Ishikawa (cell line): ENCODE results near the gene KCNG4.

ENCODE experiments used
- CEBPB ChIP-seq: IDR thresholded peaks from 2 replicates; pipeline ENCODE4 v1.6.1; 2012
- CREB1 ChIP-seq: IDR thresholded peaks from 2 replicates; pipeline ENCODE4 v1.6.1; 2012; ENCODE audit warnings: low read depth
- EGR1 ChIP-seq: IDR thresholded peaks from 2 replicates; pipeline ENCODE4 v1.6.1; 2012
- EP300 ChIP-seq: IDR thresholded peaks from 2 replicates; pipeline ENCODE4 v1.6.1; 2012; ENCODE audit warnings: borderline replicate concordance
- FOXM1 ChIP-seq: IDR thresholded peaks from 2 replicates; pipeline ENCODE4 v1.6.1; 2012; ENCODE audit warnings: low read depth, borderline replicate concordance
- MAX ChIP-seq: IDR thresholded peaks from 2 replicates; pipeline ENCODE4 v1.6.1; 2012
- NFIC ChIP-seq: IDR thresholded peaks from 2 replicates; pipeline ENCODE4 v1.6.1; 2012
- RAD21 ChIP-seq: IDR thresholded peaks from 2 replicates; pipeline ENCODE4 v1.6.1; 2012; ENCODE audit warnings: low read depth
- TAF1 ChIP-seq: IDR thresholded peaks from 2 replicates; pipeline ENCODE4 v1.6.1; 2012; ENCODE audit warnings: low read depth, mild to moderate bottlenecking
- TCF12 ChIP-seq: IDR thresholded peaks from 2 replicates; pipeline ENCODE4 v1.6.1; 2012; ENCODE audit warnings: low read depth
- TEAD4 ChIP-seq: IDR thresholded peaks from 2 replicates; pipeline ENCODE4 v1.6.1; 2012
- YY1 ChIP-seq: IDR thresholded peaks from 2 replicates; pipeline ENCODE4 v1.6.1; 2012; ENCODE audit warnings: low read depth
- ZBTB7A ChIP-seq: IDR thresholded peaks from 2 replicates; pipeline ENCODE4 v1.6.1; 2012; ENCODE audit warnings: low read depth
- TF ChIP-seq, protein P1 (sequence below): IDR thresholded peaks from 2 replicates; pipeline ENCODE4 v1.6.1; 2012
- TF ChIP-seq, protein P2 (sequence below): IDR thresholded peaks from 2 replicates; pipeline ENCODE4 v1.6.1; 2012; ENCODE audit warnings: low read depth, mild to moderate bottlenecking

KCNG4 gene

DNA sequence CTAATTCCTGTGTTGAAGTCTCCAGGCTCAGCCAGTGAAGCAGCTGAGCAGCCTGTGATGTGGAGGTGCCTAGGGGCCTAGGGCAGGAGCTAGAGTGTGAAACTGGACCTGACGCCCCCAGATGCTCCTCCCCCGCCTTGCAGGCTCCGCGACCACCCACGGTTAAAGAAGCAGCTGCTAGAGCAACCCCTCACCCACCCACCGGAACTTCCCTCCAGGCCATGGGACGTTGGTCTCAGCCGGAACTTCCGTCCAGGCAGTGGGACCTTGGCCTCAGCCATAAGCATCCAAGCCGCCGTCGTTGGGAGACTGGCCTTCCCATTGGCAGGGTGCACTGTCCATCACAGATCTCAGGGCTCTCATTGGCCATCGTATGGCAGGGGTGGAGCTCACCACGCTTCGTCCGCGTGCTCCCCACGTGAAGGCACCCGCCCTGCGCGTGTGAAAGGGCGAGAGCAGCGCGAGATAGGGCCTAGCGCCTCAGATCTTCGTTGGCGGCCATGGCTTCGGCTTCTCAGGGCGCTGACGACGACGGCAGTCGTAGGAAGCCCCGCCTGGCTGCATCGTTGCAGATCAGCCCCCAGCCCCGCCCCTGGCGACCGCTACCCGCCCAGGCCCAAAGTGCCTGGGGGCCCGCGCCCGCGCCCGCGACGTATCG, 49.0 kb downstream of the KCNG4 start, which contains the start of gene ADAD2:
TSS of gene ADAD2 (plus strand) at position 427 of the 658 bp plus-strand sequence. CDS start at position 501, 74 bp downstream.
- TF ChIP-seq FOXM1 (no peak), MAX (no peak), TAF1 (no peak), CEBPB (no peak), NFIC (no peak), TEAD4 (no peak), RAD21 (no peak), EP300 (no peak), TCF12 (no peak), ZBTB7A (no peak), EGR1 (no peak), CREB1 (no peak), YY1 (no peak)
- TF ChIP-seq, protein P1, sequence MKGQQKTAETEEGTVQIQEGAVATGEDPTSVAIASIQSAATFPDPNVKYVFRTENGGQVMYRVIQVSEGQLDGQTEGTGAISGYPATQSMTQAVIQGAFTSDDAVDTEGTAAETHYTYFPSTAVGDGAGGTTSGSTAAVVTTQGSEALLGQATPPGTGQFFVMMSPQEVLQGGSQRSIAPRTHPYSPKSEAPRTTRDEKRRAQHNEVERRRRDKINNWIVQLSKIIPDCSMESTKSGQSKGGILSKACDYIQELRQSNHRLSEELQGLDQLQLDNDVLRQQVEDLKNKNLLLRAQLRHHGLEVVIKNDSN: no peak
- TF ChIP-seq, protein P2, sequence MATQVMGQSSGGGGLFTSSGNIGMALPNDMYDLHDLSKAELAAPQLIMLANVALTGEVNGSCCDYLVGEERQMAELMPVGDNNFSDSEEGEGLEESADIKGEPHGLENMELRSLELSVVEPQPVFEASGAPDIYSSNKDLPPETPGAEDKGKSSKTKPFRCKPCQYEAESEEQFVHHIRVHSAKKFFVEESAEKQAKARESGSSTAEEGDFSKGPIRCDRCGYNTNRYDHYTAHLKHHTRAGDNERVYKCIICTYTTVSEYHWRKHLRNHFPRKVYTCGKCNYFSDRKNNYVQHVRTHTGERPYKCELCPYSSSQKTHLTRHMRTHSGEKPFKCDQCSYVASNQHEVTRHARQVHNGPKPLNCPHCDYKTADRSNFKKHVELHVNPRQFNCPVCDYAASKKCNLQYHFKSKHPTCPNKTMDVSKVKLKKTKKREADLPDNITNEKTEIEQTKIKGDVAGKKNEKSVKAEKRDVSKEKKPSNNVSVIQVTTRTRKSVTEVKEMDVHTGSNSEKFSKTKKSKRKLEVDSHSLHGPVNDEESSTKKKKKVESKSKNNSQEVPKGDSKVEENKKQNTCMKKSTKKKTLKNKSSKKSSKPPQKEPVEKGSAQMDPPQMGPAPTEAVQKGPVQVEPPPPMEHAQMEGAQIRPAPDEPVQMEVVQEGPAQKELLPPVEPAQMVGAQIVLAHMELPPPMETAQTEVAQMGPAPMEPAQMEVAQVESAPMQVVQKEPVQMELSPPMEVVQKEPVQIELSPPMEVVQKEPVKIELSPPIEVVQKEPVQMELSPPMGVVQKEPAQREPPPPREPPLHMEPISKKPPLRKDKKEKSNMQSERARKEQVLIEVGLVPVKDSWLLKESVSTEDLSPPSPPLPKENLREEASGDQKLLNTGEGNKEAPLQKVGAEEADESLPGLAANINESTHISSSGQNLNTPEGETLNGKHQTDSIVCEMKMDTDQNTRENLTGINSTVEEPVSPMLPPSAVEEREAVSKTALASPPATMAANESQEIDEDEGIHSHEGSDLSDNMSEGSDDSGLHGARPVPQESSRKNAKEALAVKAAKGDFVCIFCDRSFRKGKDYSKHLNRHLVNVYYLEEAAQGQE: no peak

DNA sequence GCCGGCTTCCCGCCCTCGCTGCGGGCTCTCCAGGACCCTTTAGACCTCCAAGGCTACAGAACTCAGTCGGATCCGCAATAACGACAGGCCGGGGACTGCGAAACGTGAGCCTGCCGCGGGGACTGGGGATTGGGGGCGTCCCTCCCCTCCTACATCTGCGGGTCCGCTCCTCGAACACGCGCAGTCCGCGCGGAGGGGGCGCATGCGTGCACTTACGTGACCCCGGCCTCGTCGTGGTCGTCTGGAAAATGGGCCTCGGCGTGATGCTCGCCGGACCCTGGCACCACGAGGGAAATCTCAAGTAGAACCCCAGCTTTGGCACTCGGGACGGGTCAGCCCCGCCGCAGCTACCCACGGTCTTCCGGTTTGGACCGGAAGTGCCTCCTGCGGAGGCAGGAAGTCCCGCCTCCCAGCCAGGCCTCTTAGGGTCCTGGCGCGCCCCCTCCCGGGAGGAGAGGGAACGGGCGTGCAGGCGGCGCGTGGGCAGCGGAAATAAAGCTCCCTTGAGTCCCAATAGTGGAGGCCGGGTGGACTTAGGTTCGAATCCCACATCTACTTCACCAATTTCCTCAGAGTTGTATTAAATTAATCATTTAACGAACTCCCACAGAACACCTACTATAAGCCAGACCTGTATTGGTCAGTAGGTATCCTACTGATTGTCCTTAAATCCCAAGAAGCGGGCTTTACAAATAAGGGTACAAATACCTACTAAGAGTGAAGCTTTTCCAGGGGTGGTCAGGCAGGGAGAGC, 53.0 kb downstream of the KCNG4 start, which contains the start of gene TAF1C:
TSS of gene TAF1C (minus strand) at position 373 of the 753 bp plus-strand sequence. CDS start 2,069 bp downstream, outside the sequence.
- TF ChIP-seq FOXM1 (no peak), ZBTB7A (no peak), EP300 (no peak), CREB1 (no peak), TEAD4 (no peak), YY1 (no peak), TAF1 (peak; percentile 78), MAX (peak; percentile 76), TCF12 (peak; percentile 56; the same call in 1 of the 2 replicates), RAD21 (peak; percentile 75), EGR1 (peak; percentile 90), CEBPB (no peak), NFIC (peak; percentile 74)
- TF ChIP-seq, protein P1: no peak
- TF ChIP-seq, protein P2: no peak

DNA sequence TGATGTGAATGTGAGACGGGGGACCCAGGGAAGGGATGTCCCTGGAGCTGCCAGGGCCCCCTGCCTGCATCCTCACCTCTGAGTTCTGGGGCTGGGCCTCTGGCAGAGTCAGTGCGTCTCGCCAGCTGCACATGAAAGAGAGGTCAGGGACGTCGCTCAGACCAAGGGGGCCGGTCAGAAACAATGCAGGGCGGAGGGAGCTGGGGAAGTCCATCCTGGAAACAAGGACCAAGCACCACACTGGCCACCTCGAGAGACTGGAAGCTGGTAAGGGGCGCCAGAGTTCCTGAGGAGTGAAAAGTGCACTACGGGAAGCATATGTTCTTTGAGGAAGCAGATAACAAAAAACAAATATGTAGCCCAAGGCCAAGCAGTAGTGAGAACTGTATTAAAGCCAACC, 55.0 kb downstream of the KCNG4 start:
- TF ChIP-seq TAF1 (no peak), EP300 (no peak), MAX (no peak), CREB1 (no peak), TCF12 (no peak), EGR1 (no peak), ZBTB7A (no peak)
- TF ChIP-seq, protein P2: no peak
- TF ChIP-seq, protein P1: no peak
